CD4-positive, alpha-beta T cell (primary cell): Measurements from ENCODE around the gene DOK3. TPM values are rescaled to one million over a fixed set of nuclear protein-coding genes. Genes with fewer than 3 reads are reported as not detected.

Source experiments
- ATAC-seq: fragments of 200-7000 bp; cut with Tn5 transposase; one replicate; pipeline ENCODE4 v1.10.0; 2022; ENCODE audit warnings: mild to moderate bottlenecking; ENCODE audit not compliant: poor library complexity
- CTCF ChIA-PET: fragments of 350-600 bp; sonication (Branson Sonifier 250); formaldehyde crosslinking; loops from one replicate; lab custom pipeline; 2021; ENCODE audit warnings: antibody characterized with exemption, inconsistent platforms; lab: Charles Lee
- POLR2A ChIA-PET: fragments of 350-600 bp; sonication (Branson Sonifier 250); formaldehyde crosslinking; loops from one replicate; lab custom pipeline; 2021; ENCODE audit warnings: antibody characterized with exemption, inconsistent platforms; lab: Charles Lee
- DNase-seq, 14 experiments: peaks; one replicate each; pipeline ENCODE4 v3.0.0-alpha.2; 2013 to 2020; ENCODE audit warnings: mixed read lengths in 2 of 14
- H3K27ac ChIP-seq, 2 donors: one replicate each; pipeline versions ENCODE4 v1.5.1 to v1.7.0; 2013; ENCODE audit warnings: low read length in 2 of 2, low read depth in 1 of 2, mild to moderate bottlenecking in 1 of 2
- H3K27me3 ChIP-seq, 2 experiments: 1 replicate in 1 of 2; 2 replicates in 1 of 2; pipeline versions ENCODE4 v1.6.1 to v1.7.0; 2013; ENCODE audit warnings: low read length in 2 of 2, control low read depth in 1 of 2, mild to moderate bottlenecking in 1 of 2, moderate library complexity in 1 of 2; ENCODE audit not compliant: insufficient read depth in 2 of 2, control insufficient read depth in 1 of 2
- H3K36me3 ChIP-seq: one replicate; pipeline ENCODE4 v1.6.1; 2013; ENCODE audit warnings: low read length, control low read depth; ENCODE audit not compliant: insufficient read depth
- H3K4me1 ChIP-seq: one replicate; pipeline ENCODE4 v1.6.1; 2013; ENCODE audit warnings: low read length, control low read depth; ENCODE audit not compliant: insufficient read depth
- H3K4me3 ChIP-seq: one replicate; pipeline ENCODE4 v1.5.1; 2013; ENCODE audit warnings: mild to moderate bottlenecking, low read length, moderate library complexity
- H3K9me3 ChIP-seq, 2 experiments: 1 replicate in 1 of 2; 2 replicates in 1 of 2; pipeline versions ENCODE4 v1.6.1 to v1.7.0; 2013; ENCODE audit warnings: low read length in 2 of 2, mild to moderate bottlenecking in 2 of 2, control low read depth in 1 of 2, moderate library complexity in 1 of 2; ENCODE audit not compliant: control insufficient read depth in 1 of 2, insufficient read depth in 1 of 2
- H3K27ac Mint-ChIP-seq: one replicate; pipeline ENCODE4 v1.8.0; 2020; ENCODE audit warnings: mixed read lengths
- H3K27me3 Mint-ChIP-seq: one replicate; pipeline ENCODE4 v1.8.0; 2021; ENCODE audit warnings: mixed read lengths
- H3K36me3 Mint-ChIP-seq: one replicate; pipeline ENCODE4 v1.8.0; 2021; ENCODE audit warnings: low read depth, mixed read lengths
- H3K4me1 Mint-ChIP-seq: one replicate; pipeline ENCODE4 v1.8.0; 2021; ENCODE audit warnings: low read depth, mixed read lengths
- H3K4me3 Mint-ChIP-seq: one replicate; pipeline ENCODE4 v1.8.0; 2020; ENCODE audit warnings: mild to moderate bottlenecking, mixed read lengths
- H3K9me3 Mint-ChIP-seq: one replicate; pipeline ENCODE4 v1.8.0; 2020; ENCODE audit warnings: mixed read lengths
- intact Hi-C, 2 experiments: fragments of 100-400 bp; cut with DNase I in 1 of 2; cut with micrococcal nuclease in 1 of 2; formaldehyde crosslinking; loops; one replicate each; pipeline versions ENCODE4 v1.15.1 to v1.9.0; 2023 to 2025; cut with DNase I, micrococcal nuclease
- total RNA-seq, 174 experiments: library from RNA in 2 of 174; stranded (reverse) in 2 of 174; gene quantifications; one replicate each; pipeline ENCODE4 v1.2.3 and lab custom pipeline; 2021 to 2026
- TF ChIP-seq, protein P1 (sequence below): fragments of 200-600 bp; IDR thresholded peaks from one replicate; pipeline ENCODE4 v1.8.0; 2022; ENCODE audit warnings: antibody characterized with exemption, mild to moderate bottlenecking

Gene DOK3
- total RNA-seq, 2 experiments from 2014 or later: 1.3 to 1.4 TPM

DNA sequence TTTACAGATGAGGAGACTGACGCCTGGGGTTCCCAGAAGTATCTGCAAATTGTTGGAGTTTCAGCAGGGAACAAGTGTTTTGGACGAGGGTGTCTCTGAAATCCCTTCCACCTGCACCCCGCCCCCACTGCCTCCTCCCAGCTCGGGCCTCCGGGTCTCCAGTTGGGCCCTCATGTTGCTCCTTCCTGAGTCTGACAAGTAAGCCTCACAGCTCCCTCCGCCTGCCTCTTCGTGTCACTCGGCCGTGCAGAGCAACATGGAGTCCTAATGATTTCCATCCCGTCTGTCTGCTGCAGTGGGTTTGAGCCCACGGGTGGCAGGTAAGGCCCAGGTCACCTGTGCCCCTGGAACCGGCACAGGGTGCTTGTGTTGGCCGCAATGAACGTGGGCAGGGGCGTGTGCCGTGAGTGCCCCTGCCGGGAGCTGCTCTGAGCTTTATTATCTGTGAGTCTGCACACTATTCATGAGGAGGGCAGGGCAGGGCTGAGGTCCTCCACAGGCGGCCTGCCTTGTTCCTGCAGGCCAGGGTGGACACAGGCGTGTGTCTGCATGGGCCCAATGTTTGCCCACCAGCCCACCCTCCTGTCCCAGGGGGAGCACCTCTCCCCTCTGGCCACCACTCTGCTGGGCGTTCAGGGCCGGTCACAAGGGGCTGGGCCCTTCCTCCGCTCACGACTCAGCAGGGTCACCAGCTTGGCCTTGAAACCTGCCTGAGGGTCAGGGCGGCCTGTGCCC is 6.1 kb downstream of the DOK3 start:
- TF ChIP-seq, protein P1, sequence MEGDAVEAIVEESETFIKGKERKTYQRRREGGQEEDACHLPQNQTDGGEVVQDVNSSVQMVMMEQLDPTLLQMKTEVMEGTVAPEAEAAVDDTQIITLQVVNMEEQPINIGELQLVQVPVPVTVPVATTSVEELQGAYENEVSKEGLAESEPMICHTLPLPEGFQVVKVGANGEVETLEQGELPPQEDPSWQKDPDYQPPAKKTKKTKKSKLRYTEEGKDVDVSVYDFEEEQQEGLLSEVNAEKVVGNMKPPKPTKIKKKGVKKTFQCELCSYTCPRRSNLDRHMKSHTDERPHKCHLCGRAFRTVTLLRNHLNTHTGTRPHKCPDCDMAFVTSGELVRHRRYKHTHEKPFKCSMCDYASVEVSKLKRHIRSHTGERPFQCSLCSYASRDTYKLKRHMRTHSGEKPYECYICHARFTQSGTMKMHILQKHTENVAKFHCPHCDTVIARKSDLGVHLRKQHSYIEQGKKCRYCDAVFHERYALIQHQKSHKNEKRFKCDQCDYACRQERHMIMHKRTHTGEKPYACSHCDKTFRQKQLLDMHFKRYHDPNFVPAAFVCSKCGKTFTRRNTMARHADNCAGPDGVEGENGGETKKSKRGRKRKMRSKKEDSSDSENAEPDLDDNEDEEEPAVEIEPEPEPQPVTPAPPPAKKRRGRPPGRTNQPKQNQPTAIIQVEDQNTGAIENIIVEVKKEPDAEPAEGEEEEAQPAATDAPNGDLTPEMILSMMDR: no peak
- Histone ChIP-seq H3K4me3 (no peak overlapping the region), H3K36me3 (no peaks in the 10 kb centered on the region), H3K27me3 (no peaks in the 10 kb centered on the region), H3K4me1 (peaks cover 8% of the 10 kb centered on the region), H3K9me3 (no peaks in the 10 kb centered on the region), H3K27ac (no peak overlapping the region)
- Mint-ChIP-seq H3K4me3 (no peak overlapping the region), H3K9me3 (no peaks in the 10 kb centered on the region), H3K27ac (no peak overlapping the region), H3K36me3 (no peaks in the 10 kb centered on the region), H3K27me3 (no peaks in the 10 kb centered on the region), H3K4me1 (peaks cover 14% of the 10 kb centered on the region)
- intact Hi-C loops: no loop called here
- CTCF ChIA-PET: interaction anchor here (4.1 kb wide), 1 partner anchor 113 kb away, joined by 41 read pairs; no protein-coding TSS in a partner anchor
- ATAC-seq: no peak
- no peak for DNase-seq
- POLR2A ChIA-PET: no interaction called here

DNA sequence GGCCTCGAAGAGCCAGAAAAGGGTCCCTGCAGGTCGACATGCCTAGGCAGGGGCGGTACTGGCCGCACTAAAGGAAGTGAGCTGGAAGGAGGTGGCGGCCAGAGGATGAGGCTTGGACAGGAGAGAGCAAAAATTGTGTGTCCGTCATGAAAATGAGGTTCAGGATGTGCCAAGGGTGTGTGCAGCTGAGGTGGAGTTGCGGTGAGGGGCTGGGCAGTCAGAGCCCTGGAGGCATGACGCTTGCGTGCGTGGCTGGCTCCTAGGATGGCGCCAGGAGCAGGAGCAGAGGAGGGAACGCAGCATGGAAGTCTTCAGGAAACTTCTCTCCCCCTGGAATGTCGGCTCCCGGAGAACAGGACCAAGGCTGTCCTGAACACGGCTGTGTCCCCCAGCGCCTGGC is 6.7 kb downstream of the DOK3 start:
- no peak overlapping the region for H3K4me3 ChIP-seq
- H3K36me3 Mint-ChIP-seq: no peaks in the 10 kb centered on the region
- no peak overlapping the region for H3K27ac ChIP-seq
- no peaks in the 10 kb centered on the region for H3K36me3 ChIP-seq
- H3K9me3 Mint-ChIP-seq: no peaks in the 10 kb centered on the region
- H3K4me3 Mint-ChIP-seq: no peak overlapping the region
- TF ChIP-seq, protein P1: no peak
- H3K4me1 Mint-ChIP-seq: peaks cover 21% of the 10 kb centered on the region
- no peaks in the 10 kb centered on the region for H3K27me3 ChIP-seq
- no peaks in the 10 kb centered on the region for H3K9me3 ChIP-seq
- H3K4me1 ChIP-seq: peaks cover 14% of the 10 kb centered on the region
- intact Hi-C loops: no loop called here
- DNase-seq: no peak
- POLR2A ChIA-PET: no interaction called here
- no peak overlapping the region for H3K27ac Mint-ChIP-seq
- CTCF ChIA-PET: interaction anchor here (4.1 kb wide), 1 partner anchor 113 kb away, joined by 41 read pairs; no protein-coding TSS in a partner anchor
- ATAC-seq: no peak
- no peaks in the 10 kb centered on the region for H3K27me3 Mint-ChIP-seq

DNA sequence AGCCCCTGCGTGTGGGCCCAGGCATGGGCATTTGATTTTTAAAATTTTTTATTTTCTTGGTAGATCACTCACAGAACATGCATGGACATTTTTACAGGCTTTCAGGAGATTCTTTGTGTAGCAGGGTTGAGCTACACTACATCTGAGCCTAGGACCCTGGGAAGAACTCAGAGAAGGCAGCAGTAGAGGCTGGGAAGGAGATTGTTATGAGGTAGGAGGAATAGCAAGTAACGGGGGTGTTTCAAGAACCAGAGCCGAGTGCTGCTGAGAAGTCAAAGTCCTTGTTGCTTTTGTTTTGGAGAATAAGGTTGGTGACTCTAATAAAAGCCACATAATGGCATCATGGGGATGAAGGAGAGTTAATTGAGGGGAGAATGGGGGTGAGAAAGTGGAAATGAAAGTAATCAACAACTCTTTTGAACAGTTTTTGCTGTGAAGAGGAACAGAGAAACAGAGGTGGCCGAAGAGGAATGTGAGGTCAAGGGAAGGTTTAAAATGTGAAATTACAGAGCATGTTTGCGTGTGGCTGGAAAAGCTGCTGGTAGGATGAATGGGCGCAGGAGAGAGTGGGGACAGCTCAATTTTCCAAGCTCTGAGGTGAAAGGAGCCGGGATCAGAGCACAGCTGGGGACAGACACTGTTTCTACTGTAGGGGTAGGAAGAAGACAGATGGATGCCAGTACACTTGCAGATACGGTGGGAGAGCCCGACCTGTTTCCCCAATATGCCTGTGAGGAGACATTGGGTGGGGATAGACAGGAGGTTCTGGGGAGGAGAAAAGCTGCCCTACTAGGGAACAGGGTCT is 7.5 kb downstream of the DOK3 start:
- Histone ChIP-seq H3K27ac (no peak overlapping the region), H3K4me1 (peaks cover 21% of the 10 kb centered on the region), H3K4me3 (no peak overlapping the region), H3K9me3 (no peaks in the 10 kb centered on the region), H3K27me3 (no peaks in the 10 kb centered on the region), H3K36me3 (no peaks in the 10 kb centered on the region)
- H3K4me1 Mint-ChIP-seq: peaks cover 25% of the 10 kb centered on the region
- H3K4me3 Mint-ChIP-seq: no peak overlapping the region
- no peaks in the 10 kb centered on the region for H3K27me3 Mint-ChIP-seq
- ATAC-seq (no peak), DNase-seq (no peak)
- POLR2A ChIA-PET: interaction anchor here (1.0 to 1.7 kb wide), 4 partner anchors 47 to 144 kb away, joined by 3 to 9 read pairs (median 6); partner anchors contain the start of gene RGS14
- H3K9me3 Mint-ChIP-seq: no peaks in the 10 kb centered on the region
- H3K36me3 Mint-ChIP-seq: no peaks in the 10 kb centered on the region
- intact Hi-C loops: loop anchor here (1.0 to 2.0 kb wide), 4 partner anchors 45 to 387 kb away; no protein-coding TSS in a partner anchor
- CTCF ChIA-PET: interaction anchor here (0.5 to 4.1 kb wide), 10 partner anchors 10 to 199 kb away, joined by 3 to 41 read pairs (median 4); partner anchors contain the start of genes DDX41, MXD3, PRELID1 and RAB24
- no peak overlapping the region for H3K27ac Mint-ChIP-seq
- TF ChIP-seq, protein P1: no peak
